Measurements from ENCODE around the gene DCTN3. TPM values are rescaled to one million over a fixed set of nuclear protein-coding genes. Genes with fewer than 3 reads are reported as not detected.

The DCTN3 gene
- total and polyA plus RNA-seq, 10 of the 15 experiments (the other 5 are each of a cell fraction or from before 2014, with no cell fraction given), result 19.0 to 120 (median 71.8) TPM

- H3K4me2 ChIP-seq (ENCODE audit: control insufficient read depth, insufficient read depth), result 0 out of 2 replicates have a peak within 1 kb of the TSS, but pooled peaks have one; percentile 25
These were observed 42.4 kb upstream of the DCTN3 start, which contains the start of gene CCL27 for GRCh38 chr9:34662526-34663302. TSS of gene CCL27 (minus strand) at chr9:34662657. CDS start at chr9:34662633, 24 bp downstream.

More at GRCh38 chr9:34662526-34663302, 42.4 kb upstream of the DCTN3 start, which contains the start of gene CCL27:
- no peak within 1 kb of the TSS for H3K9ac ChIP-seq (ENCODE audit: control insufficient read depth, insufficient read depth, low read length)
- H3K4me1 ChIP-seq (ENCODE audit: control insufficient read depth, insufficient read depth, low read length), result peaks cover 9% of the 10 kb centered on the region
- H3K79me2 ChIP-seq (ENCODE audit: control insufficient read depth, insufficient read depth, low read length), result no peaks in the 10 kb centered on the region
- ATAC-seq (no peak), DNase-seq (ENCODE audit: low read depth, low spot score) (no peak), FAIRE-seq (no peak)
- H3K4me3 ChIP-seq, result no peak within 1 kb of the TSS
- no peak within 1 kb of the TSS for H3K27ac ChIP-seq (ENCODE audit: control insufficient read depth, insufficient read depth)
- WGBS (ENCODE audit: insufficient coverage, insufficient replicate concordance, low lambda C conversion rate, missing lambda C conversion rate), result 50% methylated on average over 4 of the region's 4 CpGs
- TF ChIP-seq MXI1 (IDR thresholded peaks at IDR 0.05; ENCODE audit: low read depth, low read length) (no peak), SIX5 (IDR thresholded peaks at IDR 0.05; ENCODE audit: low read depth, low read length, severe bottlenecking) (no peak), RELA (IDR thresholded peaks at IDR 0.05; ENCODE audit: borderline replicate concordance, partially characterized antibody) (no peak), NRF1 (conservative IDR thresholded peaks at IDR 0.05; ENCODE audit: low read depth, low read length) (no peak), NFIC (IDR thresholded peaks at IDR 0.05; ENCODE audit: low read depth, low read length) (no peak), HDAC6 (IDR thresholded peaks at IDR 0.05; ENCODE audit: unreplicated experiment) (no peak), NR2C2 (IDR thresholded peaks at IDR 0.05; ENCODE audit: borderline replicate concordance, control insufficient read depth, insufficient read length, low read depth) (no peak), ZZZ3 (IDR thresholded peaks at IDR 0.05; ENCODE audit: control insufficient read depth, insufficient read length, low read depth) (no peak), CBX3 (IDR thresholded peaks at IDR 0.05; ENCODE audit: borderline replicate concordance, low read depth) (no peak), IRF3 (IDR thresholded peaks at IDR 0.05) (no peak), CHD1 (IDR thresholded peaks at IDR 0.05; ENCODE audit: low read depth, low read length) (no peak), RAD21 (IDR thresholded peaks at IDR 0.05; ENCODE audit: insufficient read depth, low read depth, low read length) (no peak)
- ChIA-PET SMC1A (ENCODE audit: uncharacterized antibody, unreplicated experiment) (interaction anchor here (1.8 kb wide), 1 partner anchor 25 kb away, joined by 7 read pairs; the partner anchor contains the start of gene SIGMAR1), CTCF (interaction anchor here (0.8 to 3.2 kb wide), 8 partner anchors 10 to 40 kb away, joined by 3 to 23 read pairs (median 8); partner anchors contain the start of genes GALT, IL11RA and SIGMAR1), RAD21 (ENCODE audit: unreplicated experiment) (no interaction called here), POLR2A (interaction anchor here (0.6 to 1.4 kb wide), 3 partner anchors 10 to 1689 kb away, joined by 3 to 5 read pairs (median 3); partner anchors contain the start of gene DCTN3)
- in situ Hi-C loops (cut with MboI), result no loop called here
- H2AFZ ChIP-seq (ENCODE audit: control insufficient read depth, low read depth, low read length), result peak within 1 kb of the TSS; percentile 26; the same call in 1 of the 2 replicates
- intact Hi-C loops (cut with micrococcal nuclease; ENCODE audit: unreplicated experiment), result no loop called here
- H3K9me3 ChIP-seq (replicated peaks; ENCODE audit: control insufficient read depth, insufficient read depth, low read length), result no peaks in the 10 kb centered on the region
- H3K36me3 ChIP-seq (ENCODE audit: control insufficient read depth in 2 of 2, insufficient read depth in 2 of 2, low read length in 1 of 2), result no peaks in the 10 kb centered on the region
- no peaks in the 10 kb centered on the region for H4K20me1 ChIP-seq (ENCODE audit: control insufficient read depth, insufficient read depth)
- H3K27me3 ChIP-seq (replicated peaks in 1 of 2; ENCODE audit: control insufficient read depth in 2 of 2, insufficient read depth in 2 of 2, low read length in 1 of 2), result no peaks in the 10 kb centered on the region
- no TSS peak for BruUV-seq (replicated peaks)

All from GM12878 (cell line).